ENCODE measurements around the gene PTPRO.

GRCh38 chr12:15526033-15526432, 203.7 kb downstream of the PTPRO start:
- no peak for TF ChIP-seq CTCF (IDR thresholded peaks at IDR 0.05)
- TF ChIP-seq POLR2A (IDR thresholded peaks at IDR 0.05), result no peak
